NB4 (cell line): ENCODE measurements around the gene NECTIN4.

ENCODE experiments used
- POLR2A ChIP-seq: IDR thresholded peaks from 2 replicates; pipeline ENCODE4 v1.6.1; 2011; ENCODE audit warnings: mild to moderate bottlenecking; ENCODE audit not compliant: insufficient read length; ENCODE audit errors: extremely low read depth
- TF ChIP-seq, protein P1 (sequence below): IDR thresholded peaks from one replicate; pipeline ENCODE4 v1.5.1; 2012; ENCODE audit warnings: low read depth, low read length

DNA sequence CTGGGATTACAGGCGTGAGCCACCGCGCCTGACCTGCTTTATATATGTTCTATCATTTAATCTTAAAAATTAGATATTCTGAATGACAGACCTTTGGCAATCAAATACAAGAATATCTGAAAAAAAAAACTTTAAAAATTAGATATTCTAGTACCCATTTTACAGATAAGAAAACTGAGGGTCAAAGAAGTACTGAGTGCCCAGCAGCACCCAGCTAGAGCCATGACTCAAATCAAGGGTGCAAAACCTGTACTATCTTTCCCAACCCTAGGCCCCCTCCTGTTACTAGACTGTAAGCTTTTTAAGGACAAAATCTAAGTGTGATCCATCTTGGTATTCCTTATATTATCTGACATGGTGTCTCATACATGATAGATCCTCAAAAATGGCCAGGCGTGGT is 27.9 kb downstream of the NECTIN4 start:
- TF ChIP-seq, protein P1, sequence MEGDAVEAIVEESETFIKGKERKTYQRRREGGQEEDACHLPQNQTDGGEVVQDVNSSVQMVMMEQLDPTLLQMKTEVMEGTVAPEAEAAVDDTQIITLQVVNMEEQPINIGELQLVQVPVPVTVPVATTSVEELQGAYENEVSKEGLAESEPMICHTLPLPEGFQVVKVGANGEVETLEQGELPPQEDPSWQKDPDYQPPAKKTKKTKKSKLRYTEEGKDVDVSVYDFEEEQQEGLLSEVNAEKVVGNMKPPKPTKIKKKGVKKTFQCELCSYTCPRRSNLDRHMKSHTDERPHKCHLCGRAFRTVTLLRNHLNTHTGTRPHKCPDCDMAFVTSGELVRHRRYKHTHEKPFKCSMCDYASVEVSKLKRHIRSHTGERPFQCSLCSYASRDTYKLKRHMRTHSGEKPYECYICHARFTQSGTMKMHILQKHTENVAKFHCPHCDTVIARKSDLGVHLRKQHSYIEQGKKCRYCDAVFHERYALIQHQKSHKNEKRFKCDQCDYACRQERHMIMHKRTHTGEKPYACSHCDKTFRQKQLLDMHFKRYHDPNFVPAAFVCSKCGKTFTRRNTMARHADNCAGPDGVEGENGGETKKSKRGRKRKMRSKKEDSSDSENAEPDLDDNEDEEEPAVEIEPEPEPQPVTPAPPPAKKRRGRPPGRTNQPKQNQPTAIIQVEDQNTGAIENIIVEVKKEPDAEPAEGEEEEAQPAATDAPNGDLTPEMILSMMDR: no peak
- TF ChIP-seq POLR2A: no peak
